K562 (cell line): ENCODE data around the gene WDR55. TPM values are rescaled to one million over a fixed set of nuclear protein-coding genes. Genes with fewer than 3 reads are reported as not detected.

Experiments
- CCNT2 ChIP-seq: IDR thresholded peaks from 2 replicates; pipeline ENCODE4 v1.6.1; 2011; ENCODE audit warnings: borderline replicate concordance, low read depth, mild to moderate bottlenecking, moderate library complexity, mixed read lengths, low read length; ENCODE audit not compliant: insufficient read length; ENCODE audit errors: extremely low read depth
- CREM ChIP-seq: IDR thresholded peaks from 2 replicates; pipeline ENCODE4 v1.6.1; 2014; ENCODE audit warnings: antibody characterized with exemption, low read depth
- CTBP1 ChIP-seq: fragments of 450-650 bp; IDR thresholded peaks from 2 replicates; pipeline ENCODE4 v1.6.1; 2016; ENCODE audit warnings: borderline replicate concordance
- EHMT2 ChIP-seq: fragments of 450-650 bp; IDR thresholded peaks from 2 replicates; pipeline ENCODE4 v1.6.1; 2018; ENCODE audit warnings: antibody characterized with exemption
- FOSL1 ChIP-seq: fragments of 200-800 bp; sonication (Bioruptor generic); conservative IDR thresholded peaks from 2 replicates; pipeline ENCODE4 v1.6.1; 2016; ENCODE audit warnings: missing genetic modification characterization, missing compliant biosample characterization
- HIVEP1 ChIP-seq: fragments of 250-450 bp; sonication (Bioruptor Pico); IDR thresholded peaks from 2 replicates; pipeline ENCODE4 v1.4.0; 2020; ENCODE audit warnings: mild to moderate bottlenecking
- HNRNPK ChIP-seq: fragments of 200-400 bp; formaldehyde crosslinking; IDR thresholded peaks from one replicate; pipeline ENCODE4 v1.6.1; 2018; ENCODE audit warnings: mild to moderate bottlenecking, low read depth, low read length; ENCODE audit not compliant: poor library complexity, severe bottlenecking
- HNRNPL ChIP-seq: fragments of 200-400 bp; formaldehyde crosslinking; IDR thresholded peaks from 2 replicates; pipeline ENCODE4 v1.6.1; 2017; ENCODE audit warnings: low read depth, mild to moderate bottlenecking, low read length
- MCM2 ChIP-seq: fragments of 450-650 bp; IDR thresholded peaks from 2 replicates; pipeline ENCODE4 v1.6.1; 2017; ENCODE audit warnings: low read depth, mild to moderate bottlenecking
- MTA2 ChIP-seq: fragments of 450-650 bp; IDR thresholded peaks from 2 replicates; pipeline ENCODE4 v1.6.1; 2016; ENCODE audit warnings: low read depth
- NUFIP1 ChIP-seq: fragments of 450-650 bp; IDR thresholded peaks from 2 replicates; pipeline ENCODE4 v1.6.1; 2018; ENCODE audit not compliant: partially characterized antibody
- PATZ1 ChIP-seq: fragments of 250-450 bp; sonication (Bioruptor Pico); IDR thresholded peaks from 2 replicates; pipeline ENCODE4 v1.5.0; 2020; ENCODE audit warnings: mild to moderate bottlenecking, borderline replicate concordance
- PTRF ChIP-seq: fragments of 450-650 bp; IDR thresholded peaks from 2 replicates; pipeline ENCODE4 v1.6.1; 2016; ENCODE audit warnings: mild to moderate bottlenecking, missing genetic modification characterization, missing compliant biosample characterization
- SFPQ ChIP-seq: fragments of 200-400 bp; formaldehyde crosslinking; IDR thresholded peaks from 2 replicates; pipeline ENCODE4 v1.6.1; 2017; ENCODE audit warnings: mild to moderate bottlenecking, low read depth, low read length, moderate library complexity
- SMARCA5 ChIP-seq: fragments of 450-650 bp; IDR thresholded peaks from 2 replicates; pipeline ENCODE4 v1.6.1; 2016
- SP1 ChIP-seq: sonication (generic); formaldehyde crosslinking; IDR thresholded peaks from 2 replicates; pipeline ENCODE4 v1.8.1; 2022; ENCODE audit warnings: mild to moderate bottlenecking, missing genetic modification reagents
- SUPT5H ChIP-seq: fragments of 450-650 bp; IDR thresholded peaks from 2 replicates; pipeline ENCODE4 v1.6.1; 2016
- ZBTB2 ChIP-seq: fragments of 450-650 bp; IDR thresholded peaks from 2 replicates; pipeline ENCODE4 v1.6.1; 2016; ENCODE audit warnings: antibody characterized with exemption
- ZBTB8A ChIP-seq: fragments of 450-650 bp; IDR thresholded peaks from 2 replicates; pipeline ENCODE4 v1.6.1; 2018; ENCODE audit warnings: mild to moderate bottlenecking, moderate library complexity; ENCODE audit not compliant: partially characterized antibody
- ZC3H11A ChIP-seq: IDR thresholded peaks from 2 replicates; pipeline ENCODE4 v1.6.1; 2012; ENCODE audit warnings: low read depth, low read length, improper control_type of control experiment
- ZNF311 ChIP-seq: fragments of 250-450 bp; sonication (Bioruptor Pico); IDR thresholded peaks from 2 replicates; pipeline ENCODE4 v1.4.0; 2020; ENCODE audit warnings: mild to moderate bottlenecking, moderate library complexity
- ZNF41 ChIP-seq: fragments of 250-450 bp; sonication (Bioruptor Pico); conservative IDR thresholded peaks from 2 replicates; pipeline ENCODE4 v1.4.0; 2020; ENCODE audit warnings: mild to moderate bottlenecking
- ZNF561 ChIP-seq: fragments of 450-650 bp; formaldehyde crosslinking; conservative IDR thresholded peaks from 2 replicates; pipeline ENCODE4 v1.4.0; 2020; ENCODE audit warnings: mild to moderate bottlenecking, moderate library complexity
- ZNF717 ChIP-seq: fragments of 250-450 bp; sonication (Bioruptor Pico); IDR thresholded peaks from 2 replicates; pipeline ENCODE4 v1.5.0; 2021
- ZZZ3 ChIP-seq: fragments of 450-650 bp; IDR thresholded peaks from 2 replicates; pipeline ENCODE4 v1.6.1; 2016; ENCODE audit warnings: antibody characterized with exemption, mild to moderate bottlenecking, moderate library complexity
- polyA plus RNA-seq, 8 experiments: library from polyadenylated mRNA; depleted of rRNA in 4 of 8; stranded (reverse) in 5 of 8; unstranded in 3 of 8; fragments of >200 nt; fragmentation: Nextera tagmentation in 2 of 8; fragmentation: Illumina TruSeq in 1 of 8; extraction: Ambion mirVana in 2 of 8; extraction: Trizol in 1 of 8; gene quantifications; 2 replicates each; pipeline versions ENCODE4 v1.2.1 to v1.2.3, GENCODE V29; 2011 to 2014; ENCODE audit warnings: inconsistent platforms in 1 of 8, missing spikeins in 1 of 8
- total RNA-seq, 7 experiments: library from RNA; depleted of rRNA in 6 of 7; stranded (reverse); fragments of >200 nt in 6 of 7; fragmentation: Illumina TruSeq in 2 of 7; extraction: Trizol in 2 of 7; gene quantifications; 2 replicates each; pipeline versions ENCODE4 v1.2.1 to v1.2.3, GENCODE V29; 2011 to 2021; ENCODE audit warnings: low replicate concordance in 1 of 7

The WDR55 gene
- total and polyA plus RNA-seq, 9 of the 15 experiments (the other 6 are each of a cell fraction or from before 2014, with no cell fraction given): 5.2 to 45.0 (median 29.3) TPM

GRCh38 chr5:140690941-140691924, 26.5 kb downstream of the WDR55 start, which contains the start of the genes HARS1 and HARS2 (continued):
- TF ChIP-seq CTBP1: peak; percentile 77
- peak; percentile 33 for TF ChIP-seq CREM
- TF ChIP-seq ZZZ3: peak; percentile 49; the same call in 1 of the 2 replicates
- 0 out of 2 replicates have a peak, but pooled peaks have one; percentile 45 for TF ChIP-seq EHMT2
- TF ChIP-seq SP1: no peak
- TF ChIP-seq ZNF561 (CRISPR knock-in tag): no peak
- TF ChIP-seq ZNF311: no peak
- TF ChIP-seq HNRNPK: no peak
- TF ChIP-seq ZBTB2: peak; percentile 65; the same call in 1 of the 2 replicates
- TF ChIP-seq HNRNPL: no peak
- peak; percentile 98 for TF ChIP-seq SUPT5H
- no peak for TF ChIP-seq ZC3H11A
- TF ChIP-seq ZBTB8A: no peak
- TF ChIP-seq HIVEP1 (CRISPR knock-in tag): no peak
- no peak for TF ChIP-seq FOSL1 (tag)
- TF ChIP-seq PTRF (tag): no peak
- no peak for TF ChIP-seq SFPQ
- peak; percentile 48 for TF ChIP-seq CCNT2
- TF ChIP-seq NUFIP1: no peak
- no peak for TF ChIP-seq ZNF717 (CRISPR knock-in tag)
- no peak for TF ChIP-seq PATZ1 (CRISPR knock-in tag)
- no peak for TF ChIP-seq MTA2
- TF ChIP-seq SMARCA5: peak; percentile 73; the same call in 1 of the 2 replicates
- no peak for TF ChIP-seq MCM2
- no peak for TF ChIP-seq ZNF41 (CRISPR knock-in tag)
